ENCODE data around the gene C2orf15. TPM values are rescaled to one million over a fixed set of nuclear protein-coding genes. Genes with fewer than 3 reads are reported as not detected.

Gene C2orf15
- total RNA-seq, 1 experiment from 2014 or later: 1.9 TPM

DNA sequence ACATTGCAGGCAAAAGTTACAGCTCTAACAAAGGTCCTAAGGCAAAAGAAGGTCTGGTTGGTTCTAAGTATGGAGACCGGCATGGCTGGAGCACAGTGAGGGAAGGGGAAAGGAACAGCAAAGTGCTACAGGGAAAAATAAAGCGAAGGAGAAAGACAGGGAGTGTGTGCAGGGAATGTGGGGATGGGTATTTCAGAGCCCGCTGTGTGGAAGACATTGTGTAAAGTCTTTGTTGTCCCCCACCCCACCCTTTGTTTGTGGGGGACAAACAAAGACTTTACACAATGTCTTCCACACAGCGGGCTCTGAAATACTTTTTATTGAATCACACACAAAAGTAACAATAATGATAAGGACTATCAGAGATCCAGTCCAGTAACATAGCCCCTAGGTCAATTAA is 28.9 kb upstream of the C2orf15 start:
- ATAC-seq: no peak
- H2AFZ ChIP-seq (ENCODE audit: low read depth, low read length, poor library complexity, severe bottlenecking): no peak overlapping the region
- RAD21 ChIA-PET (ENCODE audit: low non-redundant PET in 1 of 2, low total read pairs in 2 of 2, uncharacterized antibody in 2 of 2, unreplicated experiment in 2 of 2): no interaction called here

GRCh38 chr2:99127981-99128380 is 13.5 kb upstream of the C2orf15 start:
- Histone ChIP-seq H3K4me1 (ENCODE audit: control insufficient read depth in 1 of 2, insufficient read depth in 2 of 2, low read length in 2 of 2) (no peaks in the 10 kb centered on the region), H3K79me2 (ENCODE audit: insufficient read depth, low read length) (no peaks in the 10 kb centered on the region), H3K9me2 (ENCODE audit: insufficient read depth) (no peaks in the 10 kb centered on the region), H3K9ac (ENCODE audit: low read length) (no peak overlapping the region), H3K4me2 (ENCODE audit: low read length) (no peak overlapping the region), H3K36me3 (ENCODE audit: control insufficient read depth in 1 of 2, insufficient read depth in 2 of 2, low read length in 2 of 2) (peaks cover 0 to 2% of the 10 kb centered on the region in 2 experiments; a peak in 2 of 4 replicates), H3K4me3 (replicated peaks in 1 of 2; ENCODE audit: low read depth in 1 of 2, low read length in 2 of 2) (no peak overlapping the region), H3K27me3 (ENCODE audit: insufficient read depth, low read length) (no peaks in the 10 kb centered on the region), H2AFZ (ENCODE audit: low read depth, low read length, poor library complexity, severe bottlenecking) (no peak overlapping the region), H3K27ac (ENCODE audit: low read depth, low read length) (no peak overlapping the region), H3K9me3 (ENCODE audit: control insufficient read depth in 1 of 2, insufficient read depth in 1 of 2, low read depth in 1 of 2, low read length in 2 of 2) (0 out of 4 replicates have a peak, but pooled peaks cover 0 to 5% of the 10 kb centered on the region in 2 experiments), H4K20me1 (ENCODE audit: insufficient read depth) (no peaks in the 10 kb centered on the region)
- intact Hi-C loops (cut with micrococcal nuclease): no loop called here
- no peak for ATAC-seq
- ChIA-PET POLR2A (no interaction called here), RAD21 (ENCODE audit: low non-redundant PET in 1 of 2, low total read pairs in 2 of 2, uncharacterized antibody in 2 of 2, unreplicated experiment in 2 of 2) (no interaction called here), CTCF (no interaction called here)
- no peak for DNase-seq (ENCODE audit: low read depth, low spot score)
- BruUV-seq (replicated peaks): no TSS peak
- TF ChIP-seq POLR2A (IDR thresholded peaks at IDR 0.05; ENCODE audit: borderline replicate concordance, extremely low read depth, insufficient read depth, insufficient read length) (no peak), TCF7L2 (IDR thresholded peaks at IDR 0.05; ENCODE audit: borderline replicate concordance, extremely low read depth, insufficient read depth, insufficient read length) (no peak), POLR2AphosphoS5 (IDR thresholded peaks at IDR 0.05; ENCODE audit: low read depth, low read length) (no peak), SRF (IDR thresholded peaks at IDR 0.05; ENCODE audit: low read depth) (no peak), ZFX (IDR thresholded peaks at IDR 0.05) (no peak), YY1 (IDR thresholded peaks at IDR 0.05; ENCODE audit: extremely low read depth, insufficient replicate concordance, low read depth, low read length) (no peak), RAD21 (IDR thresholded peaks at IDR 0.05; ENCODE audit: low read depth) (no peak), CEBPB (IDR thresholded peaks at IDR 0.05; ENCODE audit: low read depth) (no peak)
- TF ChIP-seq, protein P1, sequence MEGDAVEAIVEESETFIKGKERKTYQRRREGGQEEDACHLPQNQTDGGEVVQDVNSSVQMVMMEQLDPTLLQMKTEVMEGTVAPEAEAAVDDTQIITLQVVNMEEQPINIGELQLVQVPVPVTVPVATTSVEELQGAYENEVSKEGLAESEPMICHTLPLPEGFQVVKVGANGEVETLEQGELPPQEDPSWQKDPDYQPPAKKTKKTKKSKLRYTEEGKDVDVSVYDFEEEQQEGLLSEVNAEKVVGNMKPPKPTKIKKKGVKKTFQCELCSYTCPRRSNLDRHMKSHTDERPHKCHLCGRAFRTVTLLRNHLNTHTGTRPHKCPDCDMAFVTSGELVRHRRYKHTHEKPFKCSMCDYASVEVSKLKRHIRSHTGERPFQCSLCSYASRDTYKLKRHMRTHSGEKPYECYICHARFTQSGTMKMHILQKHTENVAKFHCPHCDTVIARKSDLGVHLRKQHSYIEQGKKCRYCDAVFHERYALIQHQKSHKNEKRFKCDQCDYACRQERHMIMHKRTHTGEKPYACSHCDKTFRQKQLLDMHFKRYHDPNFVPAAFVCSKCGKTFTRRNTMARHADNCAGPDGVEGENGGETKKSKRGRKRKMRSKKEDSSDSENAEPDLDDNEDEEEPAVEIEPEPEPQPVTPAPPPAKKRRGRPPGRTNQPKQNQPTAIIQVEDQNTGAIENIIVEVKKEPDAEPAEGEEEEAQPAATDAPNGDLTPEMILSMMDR (IDR thresholded peaks at IDR 0.05 in 2 of 3, conservative IDR thresholded peaks at IDR 0.05 in 1 of 3; ENCODE audit: borderline replicate concordance in 1 of 3, insufficient read depth in 1 of 3, low read depth in 2 of 3, low read length in 2 of 3): no peak

More for the DNA sequence above, 28.9 kb upstream of the C2orf15 start:
- CTCF ChIA-PET: no interaction called here
- no TSS peak for BruUV-seq (replicated peaks)
- H3K4me1 ChIP-seq (ENCODE audit: control insufficient read depth in 1 of 2, insufficient read depth in 2 of 2, low read length in 2 of 2): no peaks in the 10 kb centered on the region
- no peaks in the 10 kb centered on the region for H3K9me2 ChIP-seq (ENCODE audit: insufficient read depth)
- H3K9me3 ChIP-seq (ENCODE audit: control insufficient read depth in 1 of 2, insufficient read depth in 1 of 2, low read depth in 1 of 2, low read length in 2 of 2): no peaks in the 10 kb centered on the region
- H3K9ac ChIP-seq (ENCODE audit: low read length): no peak overlapping the region
- no peaks in the 10 kb centered on the region for H3K36me3 ChIP-seq (ENCODE audit: control insufficient read depth in 1 of 2, insufficient read depth in 2 of 2, low read length in 2 of 2)
- no peak overlapping the region for H3K27ac ChIP-seq (ENCODE audit: low read depth, low read length)
- no peaks in the 10 kb centered on the region for H3K79me2 ChIP-seq (ENCODE audit: insufficient read depth, low read length)
- POLR2A ChIA-PET: no interaction called here
- no peak overlapping the region for H3K4me3 ChIP-seq (replicated peaks in 1 of 2; ENCODE audit: low read depth in 1 of 2, low read length in 2 of 2)
- no peaks in the 10 kb centered on the region for H4K20me1 ChIP-seq (ENCODE audit: insufficient read depth)
- intact Hi-C loops (cut with micrococcal nuclease): no loop called here
- H3K4me2 ChIP-seq (ENCODE audit: low read length): no peak overlapping the region
- TF ChIP-seq, protein P1 (IDR thresholded peaks at IDR 0.05 in 2 of 3, conservative IDR thresholded peaks at IDR 0.05 in 1 of 3; ENCODE audit: borderline replicate concordance in 1 of 3, insufficient read depth in 1 of 3, low read depth in 2 of 3, low read length in 2 of 3): no peak
- TF ChIP-seq SIN3A (IDR thresholded peaks at IDR 0.05; ENCODE audit: low read depth) (no peak), CBX3 (IDR thresholded peaks at IDR 0.05; ENCODE audit: low read depth) (no peak), POLR2A (IDR thresholded peaks at IDR 0.05; ENCODE audit: borderline replicate concordance, extremely low read depth, insufficient read depth, insufficient read length) (no peak)
- H3K27me3 ChIP-seq (ENCODE audit: insufficient read depth, low read length): no peaks in the 10 kb centered on the region
- DNase-seq (ENCODE audit: low read depth, low spot score): no peak

All from HCT116 (cell line).